ENCODE measurements around the gene NAT10. TPM values are rescaled to one million over a fixed set of nuclear protein-coding genes. Genes with fewer than 3 reads are reported as not detected.

The NAT10 gene
- polyA plus RNA-seq, 1 experiment: 35.0 TPM

- Histone ChIP-seq H3K27me3 (ENCODE audit: control insufficient read depth, insufficient read depth, low read length) (no peaks in the 10 kb centered on the region), H3K4me3 (ENCODE audit: low read depth, low read length) (no peak overlapping the region), H3K36me3 (ENCODE audit: control insufficient read depth, insufficient read depth, low read length) (peaks cover 31% of the 10 kb centered on the region)
- CTCF ChIA-PET: no interaction called here
- no peak for DNase-seq (ENCODE audit: low read depth)
- TF ChIP-seq, protein P1, sequence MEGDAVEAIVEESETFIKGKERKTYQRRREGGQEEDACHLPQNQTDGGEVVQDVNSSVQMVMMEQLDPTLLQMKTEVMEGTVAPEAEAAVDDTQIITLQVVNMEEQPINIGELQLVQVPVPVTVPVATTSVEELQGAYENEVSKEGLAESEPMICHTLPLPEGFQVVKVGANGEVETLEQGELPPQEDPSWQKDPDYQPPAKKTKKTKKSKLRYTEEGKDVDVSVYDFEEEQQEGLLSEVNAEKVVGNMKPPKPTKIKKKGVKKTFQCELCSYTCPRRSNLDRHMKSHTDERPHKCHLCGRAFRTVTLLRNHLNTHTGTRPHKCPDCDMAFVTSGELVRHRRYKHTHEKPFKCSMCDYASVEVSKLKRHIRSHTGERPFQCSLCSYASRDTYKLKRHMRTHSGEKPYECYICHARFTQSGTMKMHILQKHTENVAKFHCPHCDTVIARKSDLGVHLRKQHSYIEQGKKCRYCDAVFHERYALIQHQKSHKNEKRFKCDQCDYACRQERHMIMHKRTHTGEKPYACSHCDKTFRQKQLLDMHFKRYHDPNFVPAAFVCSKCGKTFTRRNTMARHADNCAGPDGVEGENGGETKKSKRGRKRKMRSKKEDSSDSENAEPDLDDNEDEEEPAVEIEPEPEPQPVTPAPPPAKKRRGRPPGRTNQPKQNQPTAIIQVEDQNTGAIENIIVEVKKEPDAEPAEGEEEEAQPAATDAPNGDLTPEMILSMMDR (IDR thresholded peaks at IDR 0.05; ENCODE audit: insufficient read depth, low read depth, low read length): no peak
- POLR2A ChIA-PET: no interaction called here
Measured at GRCh38 chr11:34120651-34121050, 15.2 kb downstream of the NAT10 start.

GRCh38 chr11:34124885-34125668 is 19.6 kb downstream of the NAT10 start:
- TF ChIP-seq, protein P1 (IDR thresholded peaks at IDR 0.05; ENCODE audit: insufficient read depth, low read depth, low read length): no peak
- ChIA-PET POLR2A (no interaction called here), CTCF (no interaction called here)
- H3K4me3 ChIP-seq (ENCODE audit: low read depth, low read length): no peak overlapping the region
- no peaks in the 10 kb centered on the region for H3K27me3 ChIP-seq (ENCODE audit: control insufficient read depth, insufficient read depth, low read length)
- peaks cover 20% of the 10 kb centered on the region for H3K36me3 ChIP-seq (ENCODE audit: control insufficient read depth, insufficient read depth, low read length)
- DNase-seq (ENCODE audit: low read depth): no peak

GRCh38 chr11:34126959-34127848 is 21.8 kb downstream of the NAT10 start:
- TF ChIP-seq, protein P1 (IDR thresholded peaks at IDR 0.05; ENCODE audit: insufficient read depth, low read depth, low read length): no peak
- Histone ChIP-seq H3K36me3 (ENCODE audit: control insufficient read depth, insufficient read depth, low read length) (peaks cover 22% of the 10 kb centered on the region), H3K27me3 (ENCODE audit: control insufficient read depth, insufficient read depth, low read length) (no peaks in the 10 kb centered on the region), H3K4me3 (ENCODE audit: low read depth, low read length) (no peak overlapping the region)
- ChIA-PET CTCF (interaction anchor here (1.4 to 2.1 kb wide), 2 partner anchors 13 to 47 kb away, joined by 3 to 5 read pairs; no protein-coding TSS in a partner anchor), POLR2A (no interaction called here)
- no peak for DNase-seq (ENCODE audit: low read depth)

GRCh38 chr11:34128824-34129223 is 23.4 kb downstream of the NAT10 start:
- ChIA-PET POLR2A (no interaction called here), CTCF (no interaction called here)
- Histone ChIP-seq H3K36me3 (ENCODE audit: control insufficient read depth, insufficient read depth, low read length) (peaks cover 18% of the 10 kb centered on the region), H3K27me3 (ENCODE audit: control insufficient read depth, insufficient read depth, low read length) (no peaks in the 10 kb centered on the region), H3K4me3 (ENCODE audit: low read depth, low read length) (no peak overlapping the region)
- no peak for DNase-seq (ENCODE audit: low read depth)
- TF ChIP-seq, protein P1 (IDR thresholded peaks at IDR 0.05; ENCODE audit: insufficient read depth, low read depth, low read length): no peak

Data from BJ (cell line).